Activated T-helper 1 cell treated with anti-CD3 and anti-CD28 coated beads, Interleukin-2, amount 50 U/mL, for 16 hours (primary cell): ENCODE results near the gene ISM2.

Source experiments
- DNase-seq, 2 donors: peaks; one replicate each; pipeline ENCODE4 v3.0.0-alpha.2; 2020; ENCODE audit warnings: low read depth in 1 of 2, low spot score in 1 of 2

ISM2 gene

GRCh38 chr14:77469067-77469505 is 29.5 kb downstream of the ISM2 start:
- no peak for DNase-seq

DNA sequence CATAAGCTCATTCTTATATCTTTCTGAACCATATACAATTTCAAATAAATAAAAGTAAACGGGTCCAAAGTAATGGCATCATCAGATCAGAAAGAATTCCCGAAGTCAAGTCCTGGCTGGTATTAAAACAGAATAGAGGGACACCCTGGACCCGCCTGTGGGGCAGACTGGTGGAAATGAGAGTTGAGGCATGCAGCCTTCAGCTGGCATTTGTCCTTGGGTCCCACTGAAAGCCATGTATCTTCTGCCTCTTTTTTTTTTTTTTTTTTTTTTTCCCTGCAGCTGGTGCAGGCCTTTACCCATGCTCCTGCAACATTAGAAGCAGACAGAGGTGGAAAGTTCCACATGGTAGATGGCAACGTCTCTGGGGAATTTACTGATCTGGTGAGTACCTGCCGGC is 30.8 kb downstream of the ISM2 start:
- DNase-seq, result no peak

DNA sequence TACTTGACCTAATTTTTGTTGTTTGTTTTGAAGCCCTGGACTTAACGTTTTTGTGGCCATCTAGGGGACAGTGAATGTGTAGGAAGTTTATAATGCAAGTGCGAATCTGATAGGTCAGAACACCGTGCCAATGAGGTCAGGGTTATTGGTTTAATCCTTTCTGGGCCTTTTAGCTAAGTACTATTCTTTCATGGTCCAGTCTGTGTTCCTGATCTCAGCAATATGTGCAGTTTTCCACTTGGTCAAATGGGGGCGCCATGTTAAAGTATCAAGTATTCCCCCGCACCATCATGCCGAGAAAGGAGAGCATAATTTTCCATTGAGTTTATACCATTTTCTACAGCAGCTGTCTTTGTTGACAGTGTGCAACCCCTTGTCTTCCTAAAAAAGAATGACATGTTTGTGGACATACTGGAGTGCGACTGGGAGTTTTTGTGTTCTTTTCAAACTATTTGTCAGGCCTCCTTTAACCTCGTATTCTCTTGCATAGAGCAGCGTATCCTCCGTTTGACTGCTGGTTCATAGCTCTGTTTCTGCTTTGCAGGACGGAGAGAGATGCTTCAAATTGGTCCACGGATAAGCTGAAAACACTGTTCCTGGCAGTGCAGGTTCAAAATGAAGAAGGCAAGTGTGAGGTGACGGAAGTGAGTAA is 39.4 kb downstream of the ISM2 start:
- peak; percentile 11 to 32 for DNase-seq

GRCh38 chr14:77458249-77458950 is 40.2 kb downstream of the ISM2 start:
- no peak for DNase-seq

DNA sequence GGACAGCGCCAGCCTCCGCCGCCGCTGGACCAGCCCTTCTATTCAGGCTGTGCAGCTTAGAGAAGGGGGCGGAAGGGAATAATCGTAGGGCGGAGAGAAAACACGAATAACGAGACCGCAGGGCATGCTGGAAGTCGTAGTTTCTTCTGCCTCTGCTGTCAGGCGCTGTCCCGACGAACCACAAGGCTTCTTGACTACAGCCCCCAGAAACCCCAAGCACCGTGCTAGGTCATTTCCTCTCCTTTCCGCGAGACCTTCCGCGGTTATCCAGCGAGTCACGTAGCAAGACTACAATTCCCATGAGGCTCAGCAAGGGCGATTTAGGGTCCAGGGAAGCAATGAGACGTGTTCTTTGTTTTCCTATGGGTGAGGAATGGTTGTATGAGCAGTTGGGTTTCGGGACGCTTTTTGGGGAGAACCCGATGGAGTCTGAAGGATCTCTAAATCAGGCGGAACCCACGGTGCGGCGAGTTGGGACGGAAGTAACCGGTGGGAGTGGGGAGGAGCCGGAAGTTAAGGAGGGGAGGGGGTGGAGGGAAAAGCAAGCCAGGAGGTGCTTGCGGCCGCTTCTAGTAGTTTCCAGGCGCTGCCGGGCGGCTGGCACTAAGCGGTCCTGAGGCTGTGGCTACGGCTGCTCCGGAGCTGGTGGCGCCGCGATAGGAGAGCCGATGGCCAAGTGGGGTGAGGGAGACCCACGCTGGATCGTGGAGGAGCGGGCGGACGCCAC is 40.9 kb downstream of the ISM2 start, which contains the start of the genes AHSA1 and VIPAS39:
Gene AHSA1 (plus strand): TSS at position 572 of the 727 bp plus-strand sequence. CDS start 97 bp downstream, at position 669.
Gene VIPAS39 (minus strand): TSS at position 80 of the 727 bp plus-strand sequence. CDS start 3,499 bp downstream, outside the sequence.
- DNase-seq, result peak; percentile 80 to 86

GRCh38 chr14:77457115-77457521 is 41.5 kb downstream of the ISM2 start:
- DNase-seq, result no peak

DNA sequence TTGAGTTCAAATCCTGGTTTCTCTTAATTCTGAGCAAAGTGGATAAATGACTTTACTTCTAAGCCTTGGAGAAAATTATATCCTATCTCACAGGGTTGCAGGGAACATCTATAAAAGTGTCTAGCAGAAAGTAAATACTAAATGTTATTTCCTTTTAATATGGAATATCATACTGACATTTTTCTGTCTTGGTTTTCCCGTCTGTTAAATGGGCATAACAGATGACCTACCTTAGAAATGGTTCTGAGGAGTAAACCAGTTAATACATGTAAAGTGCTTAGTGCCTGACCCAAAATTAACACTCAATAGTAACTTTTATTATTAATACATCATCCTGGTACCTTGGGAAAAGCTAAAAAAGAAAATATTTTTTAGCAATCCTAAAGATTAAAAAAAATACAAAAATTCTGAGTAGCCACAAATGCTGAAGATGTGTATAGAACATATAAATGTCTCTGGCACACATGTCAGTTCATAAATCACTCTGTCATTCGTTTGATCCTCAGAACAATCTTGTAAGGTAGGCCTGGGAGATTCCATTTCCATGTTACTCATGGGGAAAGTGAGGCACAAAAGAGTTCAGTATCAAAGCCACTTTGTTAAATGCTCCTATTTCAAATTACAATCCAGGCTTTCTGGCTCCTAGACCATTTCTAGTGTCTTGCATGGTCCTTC is 42.5 kb downstream of the ISM2 start:
- no peak for DNase-seq

DNA sequence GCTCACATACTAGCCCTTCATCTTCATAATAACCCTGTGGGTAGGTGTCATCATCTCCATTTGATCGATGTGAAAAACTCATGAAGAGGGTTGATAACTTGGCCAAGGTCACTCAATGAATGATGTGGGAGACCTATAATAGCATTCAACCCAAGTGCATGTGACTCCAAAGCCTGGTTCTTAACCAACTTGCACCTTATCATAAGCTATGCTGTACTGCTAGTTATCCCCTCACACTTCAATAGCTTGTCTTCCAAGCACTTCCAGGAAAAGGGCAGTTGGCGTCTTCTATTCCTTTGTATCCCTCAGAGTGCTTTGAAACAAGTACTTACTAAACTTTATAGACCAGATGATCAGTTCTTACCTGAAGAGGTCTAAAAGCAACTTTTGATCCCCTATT is 56.4 kb downstream of the ISM2 start:
- DNase-seq, result no peak

GRCh38 chr14:77439861-77440260 is 58.8 kb downstream of the ISM2 start:
- no peak for DNase-seq

GRCh38 chr14:77438596-77438995 is 60.0 kb downstream of the ISM2 start:
- no peak for DNase-seq

DNA sequence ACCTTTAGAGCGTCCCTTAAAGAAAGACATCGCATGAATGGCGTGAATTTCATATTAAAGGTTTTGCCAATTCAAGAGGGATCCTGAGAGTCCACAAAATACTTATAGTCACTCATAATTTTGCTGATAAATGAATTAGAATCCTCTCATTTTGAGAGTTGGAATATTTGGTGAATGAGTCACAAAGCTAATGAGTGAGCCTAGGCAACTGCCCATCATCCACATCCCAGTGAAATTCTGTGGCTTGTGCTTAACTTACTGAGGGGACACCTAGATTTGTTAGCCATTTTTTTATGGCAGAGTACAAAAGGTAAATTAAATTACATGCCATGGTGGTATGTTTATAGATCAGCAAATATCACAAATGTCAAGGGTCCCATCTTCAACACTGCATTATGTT is 62.6 kb downstream of the ISM2 start:
- DNase-seq, result no peak

DNA sequence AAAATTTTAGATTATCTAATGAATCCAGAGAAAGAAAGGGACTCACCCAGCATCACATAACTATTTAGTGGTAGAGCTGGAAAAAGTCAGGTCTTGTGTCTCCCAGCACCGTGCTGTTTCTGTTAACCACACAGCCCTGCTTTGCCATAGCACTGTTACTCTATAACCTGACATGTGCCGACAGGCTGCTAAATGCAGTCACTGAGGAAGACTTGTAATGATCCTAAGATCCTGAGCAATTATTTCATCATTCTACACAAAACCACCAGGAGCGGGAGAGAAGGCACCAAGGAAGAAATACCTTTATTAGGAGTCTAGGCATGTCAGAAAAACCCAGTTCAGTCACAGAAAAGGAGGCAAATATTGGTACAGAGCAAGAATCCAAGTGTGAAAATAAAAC is 72.2 kb downstream of the ISM2 start:
- no peak for DNase-seq

GRCh38 chr14:77424862-77425261 is 73.8 kb downstream of the ISM2 start:
- no peak for DNase-seq
